ENCODE results near the gene UBXN7. TPM values are rescaled to one million over a fixed set of nuclear protein-coding genes. Genes with fewer than 3 reads are reported as not detected.
"Not testable (repeated sequence)": the region's sequence is repeated elsewhere in the genome, so short reads cannot be mapped to it uniquely, and the experiment has no call there.

UBXN7 gene
- total RNA-seq, 1 experiment from 2014 or later = 67.0 TPM

DNA sequence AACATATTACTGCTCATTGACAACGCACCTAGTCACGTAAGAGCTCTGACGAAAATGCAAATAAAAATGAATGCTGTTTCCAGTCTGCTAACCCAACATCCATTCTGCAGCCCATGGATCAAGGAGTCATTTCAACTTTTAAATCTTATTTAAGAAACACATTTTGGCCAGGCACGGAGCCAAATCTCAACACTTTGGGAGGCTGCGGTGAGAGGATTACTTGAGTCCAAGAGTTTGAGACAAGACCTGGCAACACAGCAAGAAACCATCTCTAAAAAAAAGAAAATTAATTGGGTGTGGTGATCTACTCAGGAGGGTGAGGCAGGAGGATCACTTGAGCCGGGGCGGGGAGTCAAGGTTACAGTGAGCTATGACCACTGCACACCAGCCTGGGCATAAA, 71.6 kb downstream of the UBXN7 start:
- H3K27ac ChIP-seq (ENCODE audit: low read depth, low read length) = no peak overlapping the region
- H4K20me1 ChIP-seq (ENCODE audit: insufficient read depth) = no peaks in the 10 kb centered on the region
- H3K4me1 ChIP-seq (ENCODE audit: control insufficient read depth in 1 of 2, insufficient read depth in 2 of 2, low read length in 2 of 2) = no peaks in the 10 kb centered on the region; a peak in 1 of 4 replicates
- no peaks in the 10 kb centered on the region for H3K9me3 ChIP-seq (ENCODE audit: control insufficient read depth in 1 of 2, insufficient read depth in 1 of 2, low read depth in 1 of 2, low read length in 2 of 2)
- TF ChIP-seq CTCF (IDR thresholded peaks at IDR 0.05 in 2 of 3, conservative IDR thresholded peaks at IDR 0.05 in 1 of 3; ENCODE audit: borderline replicate concordance in 1 of 3, insufficient read depth in 1 of 3, low read depth in 2 of 3, low read length in 2 of 3) = no peak
- H3K79me2 ChIP-seq (ENCODE audit: insufficient read depth, low read length) = no peaks in the 10 kb centered on the region; the same call in 1 of the 2 replicates
- no peak overlapping the region for H3K4me3 ChIP-seq (replicated peaks in 1 of 2; ENCODE audit: low read depth in 1 of 2, low read length in 2 of 2)
- ChIA-PET RAD21 (ENCODE audit: low non-redundant PET in 1 of 2, low total read pairs in 2 of 2, uncharacterized antibody in 2 of 2, unreplicated experiment in 2 of 2) (no interaction called here), POLR2A (no interaction called here), CTCF (no interaction called here)
- H3K27me3 ChIP-seq (ENCODE audit: insufficient read depth, low read length) = no peaks in the 10 kb centered on the region
- DNase-seq (ENCODE audit: low read depth, low spot score) (no peak), ATAC-seq (no peak)
- H3K9me2 ChIP-seq (ENCODE audit: insufficient read depth) = no peaks in the 10 kb centered on the region
- H2AFZ ChIP-seq (ENCODE audit: low read depth, low read length, poor library complexity, severe bottlenecking) = no peak overlapping the region
- H3K9ac ChIP-seq (ENCODE audit: low read length) = no peak overlapping the region
- H3K36me3 ChIP-seq (ENCODE audit: control insufficient read depth in 1 of 2, insufficient read depth in 2 of 2, low read length in 2 of 2) = peaks cover 10 to 32% of the 10 kb centered on the region in 2 experiments; a peak in 3 of 4 replicates
- no TSS peak for BruUV-seq (replicated peaks)
- intact Hi-C loops (cut with micrococcal nuclease) = no loop called here
- H3K4me2 ChIP-seq (ENCODE audit: low read length) = no peak overlapping the region

GRCh38 chr3:196358540-196358939, 73.7 kb downstream of the UBXN7 start:
- DNase-seq (ENCODE audit: low read depth, low spot score); H3K79me2 ChIP-seq (ENCODE audit: insufficient read depth, low read length); H3K9me2 ChIP-seq (ENCODE audit: insufficient read depth); H3K4me3 ChIP-seq (replicated peaks in 1 of 2; ENCODE audit: low read depth in 1 of 2, low read length in 2 of 2); H3K27me3 ChIP-seq (ENCODE audit: insufficient read depth, low read length); RAD21 ChIA-PET (ENCODE audit: low non-redundant PET in 1 of 2, low total read pairs in 2 of 2, uncharacterized antibody in 2 of 2, unreplicated experiment in 2 of 2); H4K20me1 ChIP-seq (ENCODE audit: insufficient read depth); CTCF ChIA-PET; BruUV-seq (replicated peaks); H3K9me3 ChIP-seq (ENCODE audit: control insufficient read depth in 1 of 2, insufficient read depth in 1 of 2, low read depth in 1 of 2, low read length in 2 of 2); H2AFZ ChIP-seq (ENCODE audit: low read depth, low read length, poor library complexity, severe bottlenecking); H3K9ac ChIP-seq (ENCODE audit: low read length); intact Hi-C loops (cut with micrococcal nuclease); H3K4me2 ChIP-seq (ENCODE audit: low read length); ATAC-seq; POLR2A ChIA-PET; H3K27ac ChIP-seq (ENCODE audit: low read depth, low read length); H3K4me1 ChIP-seq (ENCODE audit: control insufficient read depth in 1 of 2, insufficient read depth in 2 of 2, low read length in 2 of 2): not testable (repeated sequence)
- peaks cover 16 to 36% of the 10 kb centered on the region in 2 experiments; a peak in 3 of 4 replicates for H3K36me3 ChIP-seq (ENCODE audit: control insufficient read depth in 1 of 2, insufficient read depth in 2 of 2, low read length in 2 of 2)
